H1 (cell line): ENCODE data around the gene BEAN1. TPM values are rescaled to one million over a fixed set of nuclear protein-coding genes. Genes with fewer than 3 reads are reported as not detected.

ENCODE experiments used
- CTCF ChIA-PET: fragments of 300-600 bp; sonication (Branson Sonifier 250); formaldehyde crosslinking; loops from one replicate; lab custom pipeline; 2021; ENCODE audit not compliant: partially characterized antibody; lab: Charles Lee
- POLR2A ChIA-PET: fragments of 300-600 bp; sonication (Branson Sonifier 250); formaldehyde crosslinking; loops from one replicate; lab custom pipeline; 2021; ENCODE audit warnings: inconsistent platforms; ENCODE audit not compliant: partially characterized antibody; lab: Charles Lee
- DNase-seq, 2 experiments: peaks; one replicate each; pipeline versions ENCODE4 v3.0.0 to v3.0.0-alpha.2; 2010 to 2022; ENCODE audit warnings: low spot score in 2 of 2, low read depth in 1 of 2, mixed read lengths in 1 of 2
- FAIRE-seq: peaks from 2 replicates; lab custom pipeline; 2011; peaks lifted over from hg19 to GRCh38; lab: Jason Lieb, UNC
- H2AFZ ChIP-seq: 2 replicates; pipeline ENCODE4 v1.8.1; 2012; ENCODE audit warnings: low read length, inconsistent platforms
- H2AK5ac ChIP-seq: 2 replicates; pipeline ENCODE4 v1.6.1; 2013; ENCODE audit warnings: low read depth, low read length
- H2BK120ac ChIP-seq: replicated peaks from 2 replicates; pipeline ENCODE3; 2013; ENCODE audit warnings: low read depth, low read length, inconsistent platforms
- H2BK12ac ChIP-seq: 2 replicates; pipeline ENCODE4 v1.6.1; 2013; ENCODE audit warnings: low read depth, low read length
- H2BK15ac ChIP-seq: 2 replicates; pipeline ENCODE4 v1.6.1; 2013; ENCODE audit warnings: low read length
- H2BK20ac ChIP-seq: 2 replicates; pipeline ENCODE4 v1.6.1; 2013; ENCODE audit warnings: low read length
- H2BK5ac ChIP-seq: 2 replicates; pipeline ENCODE4 v1.6.1; 2013; ENCODE audit warnings: low read depth, low read length
- H3K14ac ChIP-seq: 2 replicates; pipeline ENCODE4 v1.6.1; 2013; ENCODE audit warnings: inconsistent platforms; ENCODE audit not compliant: insufficient read length
- H3K18ac ChIP-seq: 2 replicates; pipeline ENCODE4 v1.6.1; 2013; ENCODE audit warnings: low read length; ENCODE audit errors: extremely low read depth
- H3K23ac ChIP-seq: 2 replicates; pipeline ENCODE4 v1.6.1; 2013; ENCODE audit warnings: inconsistent platforms; ENCODE audit not compliant: insufficient read length
- H3K23me2 ChIP-seq: 2 replicates; pipeline ENCODE4 v1.6.1; 2013; ENCODE audit warnings: low read depth, low read length
- H3K27ac ChIP-seq: 2 replicates; pipeline ENCODE4 v1.6.1; 2011; ENCODE audit warnings: low read depth, low read length, inconsistent platforms
- H3K27me3 ChIP-seq, 4 experiments: replicated peaks in 1 of 4; 1 replicate in 1 of 4; 2 replicates in 3 of 4; pipeline versions ENCODE4 v1.6.1 to v1.8.1; 2011 to 2013; ENCODE audit warnings: low read length in 3 of 4, mild to moderate bottlenecking in 3 of 4, inconsistent platforms in 2 of 4, mixed read lengths in 2 of 4, moderate library complexity in 1 of 4; ENCODE audit not compliant: control insufficient read depth in 3 of 4, insufficient read depth in 3 of 4; ENCODE audit errors: extremely low read depth in 1 of 4
- H3K36me3 ChIP-seq, 4 experiments: 2 replicates each; pipeline versions ENCODE4 v1.6.1 to v1.8.1; 2011 to 2013; ENCODE audit warnings: mild to moderate bottlenecking in 4 of 4, low read length in 3 of 4, moderate library complexity in 2 of 4, control low read depth in 1 of 4, inconsistent platforms in 1 of 4; ENCODE audit not compliant: insufficient read depth in 4 of 4, control insufficient read depth in 2 of 4
- H3K4ac ChIP-seq: replicated peaks from 2 replicates; pipeline ENCODE3; 2013; ENCODE audit warnings: low read length, low read depth, mixed read lengths, inconsistent platforms; ENCODE audit not compliant: insufficient read length
- H3K4me1 ChIP-seq, 4 experiments: replicated peaks in 1 of 4; 1 replicate in 1 of 4; 2 replicates in 3 of 4; pipeline versions ENCODE4 v1.6.1 to v1.8.1; 2011 to 2013; ENCODE audit warnings: low read length in 3 of 4, inconsistent platforms in 2 of 4, mixed read lengths in 1 of 4; ENCODE audit not compliant: insufficient read depth in 4 of 4, control insufficient read depth in 3 of 4
- H3K4me2 ChIP-seq, 2 experiments: 2 replicates each; pipeline versions ENCODE4 v1.6.1 to v1.8.1; 2011 to 2013; ENCODE audit warnings: low read depth in 2 of 2, low read length in 2 of 2, control low read depth in 1 of 2, inconsistent platforms in 1 of 2, mild to moderate bottlenecking in 1 of 2; ENCODE audit not compliant: insufficient read depth in 1 of 2
- H3K4me3 ChIP-seq, 4 experiments: fragments of 200-600, 300-600 bp in 1 of 4; sonication (generic), shearing (Covaris generic), sonication (Bioruptor Twin) in 1 of 4; 2 replicates each; pipeline versions ENCODE4 v1.5.1 to v1.8.1; 2011 to 2016; ENCODE audit warnings: low read length in 4 of 4, low read depth in 3 of 4, control low read depth in 2 of 4, inconsistent platforms in 2 of 4, mild to moderate bottlenecking in 2 of 4, mixed read lengths in 1 of 4, moderate library complexity in 1 of 4; ENCODE audit not compliant: insufficient read depth in 2 of 4; ENCODE audit errors: extremely low read depth in 1 of 4
- H3K56ac ChIP-seq: replicated peaks from 2 replicates; pipeline ENCODE3; 2013; ENCODE audit warnings: low read depth, mild to moderate bottlenecking, mixed read lengths, low read length, inconsistent platforms; ENCODE audit not compliant: insufficient read length
- H3K79me1 ChIP-seq: 2 replicates; pipeline ENCODE4 v1.6.1; 2013; ENCODE audit warnings: low read depth, low read length, control low read depth
- H3K79me2 ChIP-seq, 2 experiments: 2 replicates each; pipeline versions ENCODE4 v1.6.1 to v1.8.1; 2012 to 2013; ENCODE audit warnings: low read length in 2 of 2, mild to moderate bottlenecking in 2 of 2, inconsistent platforms in 1 of 2; ENCODE audit not compliant: insufficient read depth in 2 of 2, control insufficient read depth in 1 of 2
- H3K9ac ChIP-seq, 4 experiments: replicated peaks in 1 of 4; 1 replicate in 1 of 4; 2 replicates in 3 of 4; pipeline versions ENCODE4 v1.6.1 to v1.8.1; 2011 to 2013; ENCODE audit warnings: low read depth in 3 of 4, low read length in 3 of 4, control low read depth in 2 of 4, mild to moderate bottlenecking in 2 of 4, moderate library complexity in 2 of 4, inconsistent platforms in 1 of 4; ENCODE audit errors: extremely low read depth in 1 of 4
- H3K9me3 ChIP-seq, 2 experiments: 2 replicates each; pipeline versions ENCODE4 v1.6.1 to v1.8.1; 2012 to 2013; ENCODE audit warnings: mild to moderate bottlenecking in 2 of 2, moderate library complexity in 2 of 2, control low read depth in 1 of 2, inconsistent platforms in 1 of 2, low read depth in 1 of 2, low read length in 1 of 2, mixed read lengths in 1 of 2; ENCODE audit not compliant: insufficient read depth in 2 of 2
- H4K20me1 ChIP-seq, 2 experiments: replicated peaks in 1 of 2; 2 replicates each; pipeline versions ENCODE3 to v1.8.1; 2011 to 2013; ENCODE audit warnings: inconsistent platforms in 2 of 2, low read length in 2 of 2, mild to moderate bottlenecking in 1 of 2; ENCODE audit not compliant: insufficient read depth in 2 of 2, control insufficient read depth in 1 of 2
- H4K5ac ChIP-seq: 2 replicates; pipeline ENCODE4 v1.6.1; 2013; ENCODE audit warnings: low read length, low read depth, mixed read lengths, inconsistent platforms; ENCODE audit not compliant: insufficient read length
- H4K8ac ChIP-seq: 2 replicates; pipeline ENCODE4 v1.8.0; 2013; ENCODE audit warnings: mild to moderate bottlenecking, moderate library complexity, low read length, inconsistent platforms; ENCODE audit not compliant: insufficient read depth; ENCODE audit errors: extremely low read depth
- H4K91ac ChIP-seq: replicated peaks from 2 replicates; pipeline ENCODE3; 2013; ENCODE audit warnings: low read length, mixed read lengths, inconsistent platforms; ENCODE audit not compliant: insufficient read length
- POLR2A ChIP-seq, 2 experiments: IDR thresholded peaks; 1 replicate in 1 of 2; 2 replicates in 1 of 2; pipeline ENCODE4 v1.6.1; 2011; ENCODE audit warnings: low read depth in 2 of 2, low read length in 2 of 2, mild to moderate bottlenecking in 2 of 2; ENCODE audit errors: control extremely low read depth in 1 of 2
- WGBS, 2 experiments: shearing (Covaris generic) in 1 of 2; methylation state at CpG; one replicate each; pipeline versions ENCODE4 v1.1.6 to v1.1.7; 2013 to 2015; ENCODE audit warnings: low lambda C conversion rate in 2 of 2, mixed read lengths in 2 of 2, inconsistent platforms in 1 of 2, low coverage in 1 of 2, missing lambda C conversion rate in 1 of 2; ENCODE audit not compliant: insufficient replicate concordance in 2 of 2, insufficient coverage in 1 of 2, insufficient read length in 1 of 2; ENCODE audit errors: extremely low coverage in 1 of 2, missing lambda C conversion rate in 1 of 2; 5-methylcytosine and 5-hydroxymethylcytosine counted together
- polyA plus RNA-seq, 7 experiments: library from polyadenylated mRNA; depleted of rRNA in 3 of 7; stranded (reverse) in 5 of 7; unstranded in 2 of 7; fragments of >200 nt in 5 of 7; fragments of 200-250 nt in 2 of 7; gene quantifications; 1 replicate in 5 of 7; 2 replicates in 1 of 7; 4 replicates in 1 of 7; pipeline versions ENCODE4 v1.2.1 to v1.2.3, GENCODE V29; 2011 to 2013; ENCODE audit warnings: missing spikeins in 2 of 7, mixed read lengths in 2 of 7
- total RNA-seq: library from RNA; stranded (reverse); fragmentation: NEBNext Ultra II Directional; extraction: Animal tissue kit (Norgen Biotek cat#: 25700); gene quantifications from 2 replicates; pipeline ENCODE4 v1.2.1, GENCODE V29; 2021
- TF ChIP-seq, protein P1 (sequence below), 3 experiments: IDR thresholded peaks; 1 replicate in 2 of 3; 2 replicates in 1 of 3; pipeline versions ENCODE4 v1.5.1 to v1.6.1; 2011; ENCODE audit warnings: low read length in 3 of 3, mild to moderate bottlenecking in 3 of 3, inconsistent platforms in 2 of 3, low read depth in 1 of 3, moderate library complexity in 1 of 3; ENCODE audit not compliant: insufficient read depth in 1 of 3; ENCODE audit errors: control extremely low read depth in 1 of 3

Gene BEAN1
- total and polyA plus RNA-seq, 2 of the 8 experiments (the other 6 are each of a cell fraction or from before 2014, with no cell fraction given) = 0.08 TPM; not detected in 1

DNA sequence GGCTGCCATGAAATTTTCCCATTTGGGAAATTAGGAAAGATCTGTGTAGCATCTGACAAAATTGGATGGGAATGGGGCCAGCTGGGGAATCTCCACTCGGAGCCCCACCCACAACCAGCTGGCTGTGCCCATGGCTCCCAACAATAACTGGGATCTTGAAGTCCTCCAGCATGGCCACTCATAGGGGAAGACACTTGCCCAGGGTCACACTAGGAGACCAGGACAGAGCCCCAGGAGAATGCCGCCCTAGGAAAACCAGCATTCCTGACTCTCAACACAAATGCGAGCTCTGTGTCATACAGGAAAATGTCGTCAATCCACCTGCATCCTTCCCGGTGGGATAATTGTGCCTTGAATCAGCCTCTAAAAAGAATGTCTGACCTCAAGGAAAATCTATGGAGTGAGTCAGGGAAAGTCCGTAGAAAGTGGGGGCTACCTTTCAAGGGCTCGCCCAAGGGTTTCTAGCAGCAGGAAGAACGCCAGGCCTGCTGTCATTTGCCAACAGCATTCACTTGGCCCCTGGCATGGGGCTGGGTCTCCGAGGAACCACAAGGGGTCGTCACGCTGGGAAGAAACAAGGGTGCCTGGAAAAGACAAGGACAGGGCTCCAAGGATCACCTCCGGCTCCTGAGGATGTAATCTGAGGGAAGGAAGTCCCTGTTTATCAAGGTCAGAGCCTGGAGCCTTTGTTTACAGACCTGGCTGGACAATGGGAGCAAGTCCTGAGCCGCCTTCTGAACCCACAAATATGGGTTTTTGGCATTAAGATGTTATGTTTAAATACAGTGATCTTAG, 44.7 kb upstream of the BEAN1 start:
- H2BK20ac ChIP-seq = no peak overlapping the region
- no peak overlapping the region for H3K4me2 ChIP-seq
- H3K14ac ChIP-seq = no peak overlapping the region
- peaks cover 0 to 3% of the 10 kb centered on the region in 2 experiments for H4K20me1 ChIP-seq
- no peak overlapping the region for H3K4ac ChIP-seq
- H3K56ac ChIP-seq = no peak overlapping the region
- no peak for TF ChIP-seq POLR2A (IDR thresholded peaks at IDR 0.05; ENCODE audit: control extremely low read depth in 1 of 2, low read depth in 2 of 2, low read length in 2 of 2)
- TF ChIP-seq, protein P1, sequence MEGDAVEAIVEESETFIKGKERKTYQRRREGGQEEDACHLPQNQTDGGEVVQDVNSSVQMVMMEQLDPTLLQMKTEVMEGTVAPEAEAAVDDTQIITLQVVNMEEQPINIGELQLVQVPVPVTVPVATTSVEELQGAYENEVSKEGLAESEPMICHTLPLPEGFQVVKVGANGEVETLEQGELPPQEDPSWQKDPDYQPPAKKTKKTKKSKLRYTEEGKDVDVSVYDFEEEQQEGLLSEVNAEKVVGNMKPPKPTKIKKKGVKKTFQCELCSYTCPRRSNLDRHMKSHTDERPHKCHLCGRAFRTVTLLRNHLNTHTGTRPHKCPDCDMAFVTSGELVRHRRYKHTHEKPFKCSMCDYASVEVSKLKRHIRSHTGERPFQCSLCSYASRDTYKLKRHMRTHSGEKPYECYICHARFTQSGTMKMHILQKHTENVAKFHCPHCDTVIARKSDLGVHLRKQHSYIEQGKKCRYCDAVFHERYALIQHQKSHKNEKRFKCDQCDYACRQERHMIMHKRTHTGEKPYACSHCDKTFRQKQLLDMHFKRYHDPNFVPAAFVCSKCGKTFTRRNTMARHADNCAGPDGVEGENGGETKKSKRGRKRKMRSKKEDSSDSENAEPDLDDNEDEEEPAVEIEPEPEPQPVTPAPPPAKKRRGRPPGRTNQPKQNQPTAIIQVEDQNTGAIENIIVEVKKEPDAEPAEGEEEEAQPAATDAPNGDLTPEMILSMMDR (IDR thresholded peaks at IDR 0.05; ENCODE audit: control extremely low read depth in 1 of 3, insufficient read depth in 1 of 3, low read depth in 1 of 3, low read length in 3 of 3) = peak in 2 of 3 experiments; percentile 21 to 29; a peak in 3 of 4 replicates
- H2BK15ac ChIP-seq = no peak overlapping the region
- no peaks in the 10 kb centered on the region for H3K9me3 ChIP-seq
- H3K18ac ChIP-seq = no peak overlapping the region
- H3K23ac ChIP-seq = no peak overlapping the region
- peaks cover 0 to 3% (median 0%) of the 10 kb centered on the region in 4 experiments; a peak in 3 of 7 replicates for H3K4me1 ChIP-seq
- 0 out of 2 replicates have a peak overlapping the region, but pooled peaks have one; percentile 19 for H2AFZ ChIP-seq
- H3K79me2 ChIP-seq = no peaks in the 10 kb centered on the region
- no peaks in the 10 kb centered on the region for H3K36me3 ChIP-seq
- peak overlapping the region; percentile 4; the same call in 1 of the 2 replicates for H4K8ac ChIP-seq
- WGBS, 2 experiments = 81% methylated on average over 13 of the region's 13 CpGs; no CpG with 5 or more reads in 1 of the 2 experiments
- H3K23me2 ChIP-seq = peaks cover 10% of the 10 kb centered on the region; the same call in 1 of the 2 replicates
- ChIA-PET CTCF (interaction anchor here (0.7 to 1.6 kb wide), 5 partner anchors 11 to 25 kb away, joined by 3 to 6 read pairs (median 4); no protein-coding TSS in a partner anchor), POLR2A (no interaction called here)
- H2BK5ac ChIP-seq = no peak overlapping the region
- no peak for FAIRE-seq
- H2AK5ac ChIP-seq = no peak overlapping the region
- no peak overlapping the region for H4K5ac ChIP-seq
- no peaks in the 10 kb centered on the region for H3K27me3 ChIP-seq
- H3K79me1 ChIP-seq = no peaks in the 10 kb centered on the region
- peak in 1 of 2 experiments; percentile 53 for DNase-seq
- no peak overlapping the region for H4K91ac ChIP-seq
- no peak overlapping the region for H3K4me3 ChIP-seq
- no peak overlapping the region for H2BK12ac ChIP-seq
- no peak overlapping the region for H3K27ac ChIP-seq
- H3K9ac ChIP-seq = no peak overlapping the region
- H2BK120ac ChIP-seq = no peak overlapping the region
